IMR-90 (cell line): Measurements from ENCODE around the gene RIMS1. TPM values are rescaled to one million over a fixed set of nuclear protein-coding genes. Genes with fewer than 3 reads are reported as not detected.

Experiments
- ATAC-seq: fragments of 200-7000 bp; cut with Tn5 transposase; 2 replicates; pipeline ENCODE4 v1.9.1; 2020; ENCODE audit warnings: low read depth, mild to moderate bottlenecking, moderate library complexity
- BruUV-seq: library from RNA; stranded (reverse); fragments of 400-500 nt; replicated peaks from 2 replicates; lab custom pipeline; 2021; lab: Mats Ljungman, UMichigan
- CTCF ChIA-PET: fragments of 300-600 bp; formaldehyde crosslinking; extraction: SDS; loops from one replicate; lab custom pipeline; 2021; ENCODE audit warnings: antibody characterized with exemption; lab: Yijun Ruan, JAX
- POLR2A ChIA-PET: fragments of 300-600 bp; sonication (Branson Sonifier 250); formaldehyde crosslinking; loops from one replicate; lab custom pipeline; 2022; ENCODE audit warnings: antibody characterized with exemption; ENCODE audit not compliant: unreplicated experiment; lab: Charles Lee
- DNase-seq: peaks from one replicate; pipeline ENCODE4 v3.0.0; 2013
- H2AFZ ChIP-seq: replicated peaks from 2 replicates; pipeline ENCODE3; 2013; ENCODE audit warnings: low read length, mild to moderate bottlenecking; ENCODE audit not compliant: poor library complexity
- H2AK5ac ChIP-seq: 2 replicates; pipeline ENCODE4 v1.6.1; 2013; ENCODE audit warnings: low read depth, low read length, inconsistent platforms
- H2AK9ac ChIP-seq: replicated peaks from 2 replicates; pipeline ENCODE3; 2013; ENCODE audit warnings: mild to moderate bottlenecking, low read depth, low read length, moderate library complexity; ENCODE audit not compliant: poor library complexity
- H2BK120ac ChIP-seq: 2 replicates; pipeline ENCODE4 v1.6.1; 2013; ENCODE audit warnings: low read depth, low read length, inconsistent platforms
- H2BK15ac ChIP-seq: 3 replicates; pipeline ENCODE4 v1.6.1; 2013; ENCODE audit warnings: low read depth, low read length, inconsistent platforms
- H2BK20ac ChIP-seq: 2 replicates; pipeline ENCODE4 v1.6.1; 2013; ENCODE audit warnings: low read depth, mild to moderate bottlenecking, inconsistent platforms, low read length, moderate library complexity
- H2BK5ac ChIP-seq: 2 replicates; pipeline ENCODE4 v1.6.1; 2013; ENCODE audit warnings: mild to moderate bottlenecking, low read depth, low read length, inconsistent platforms; ENCODE audit not compliant: poor library complexity, severe bottlenecking
- H3K14ac ChIP-seq: replicated peaks from 2 replicates; pipeline ENCODE4 v1.6.1; 2013; ENCODE audit warnings: low read depth, low read length, inconsistent platforms
- H3K18ac ChIP-seq: 2 replicates; pipeline ENCODE4 v1.6.1; 2013; ENCODE audit warnings: low read depth, low read length, control low read depth
- H3K23ac ChIP-seq: 2 replicates; pipeline ENCODE4 v1.6.1; 2013; ENCODE audit warnings: low read depth, low read length, inconsistent platforms
- H3K27ac ChIP-seq: 2 replicates; pipeline ENCODE4 v1.5.1; 2013; ENCODE audit warnings: mild to moderate bottlenecking, control low read depth, low read length; ENCODE audit not compliant: insufficient read depth
- H3K27me3 ChIP-seq: 2 replicates; pipeline ENCODE4 v1.6.1; 2013; ENCODE audit warnings: low read length; ENCODE audit not compliant: control insufficient read depth, insufficient read depth
- H3K36me3 ChIP-seq: 2 replicates; pipeline ENCODE4 v1.6.1; 2013; ENCODE audit warnings: low read length, mixed read lengths; ENCODE audit not compliant: control insufficient read depth, insufficient read depth
- H3K4ac ChIP-seq: 2 replicates; pipeline ENCODE4 v1.6.1; 2013; ENCODE audit warnings: low read depth, low read length, inconsistent platforms
- H3K4me1 ChIP-seq: 2 replicates; pipeline ENCODE4 v1.6.1; 2013; ENCODE audit warnings: low read length, mixed read lengths; ENCODE audit not compliant: control insufficient read depth, insufficient read depth
- H3K4me2 ChIP-seq: 2 replicates; pipeline ENCODE4 v1.6.1; 2013; ENCODE audit warnings: low read depth, mild to moderate bottlenecking, control low read depth, low read length, moderate library complexity
- H3K4me3 ChIP-seq: 2 replicates; pipeline ENCODE4 v1.5.1; 2013; ENCODE audit warnings: low read depth, mild to moderate bottlenecking, control low read depth, low read length, moderate library complexity; ENCODE audit not compliant: insufficient read depth
- H3K56ac ChIP-seq: 2 replicates; pipeline ENCODE4 v1.6.1; 2013; ENCODE audit warnings: low read length, inconsistent platforms; ENCODE audit not compliant: insufficient read depth; ENCODE audit errors: extremely low read depth
- H3K79me1 ChIP-seq, 2 experiments: 2 replicates each; pipeline ENCODE4 v1.6.1; 2013; ENCODE audit warnings: low read length in 2 of 2, inconsistent platforms in 1 of 2, low read depth in 1 of 2
- H3K9ac ChIP-seq: 2 replicates; pipeline ENCODE4 v1.6.1; 2013; ENCODE audit warnings: low read depth, low read length, control low read depth
- H3K9me1 ChIP-seq: 2 replicates; pipeline ENCODE4 v1.6.1; 2013; ENCODE audit warnings: low read length, inconsistent platforms; ENCODE audit not compliant: insufficient read depth
- H3K9me3 ChIP-seq: 2 replicates; pipeline ENCODE4 v1.6.1; 2013; ENCODE audit warnings: low read length; ENCODE audit not compliant: control insufficient read depth, insufficient read depth
- H4K20me1 ChIP-seq: 2 replicates; pipeline ENCODE4 v1.6.1; 2013; ENCODE audit warnings: low read length, inconsistent platforms; ENCODE audit not compliant: insufficient read depth
- H4K5ac ChIP-seq: 2 replicates; pipeline ENCODE4 v1.6.1; 2013; ENCODE audit warnings: mild to moderate bottlenecking, low read depth, low read length, control low read depth
- H4K8ac ChIP-seq, 2 experiments: 2 replicates each; pipeline ENCODE4 v1.6.1; 2013; ENCODE audit warnings: low read depth in 2 of 2, low read length in 2 of 2, control low read depth in 1 of 2, inconsistent platforms in 1 of 2
- H4K91ac ChIP-seq: 2 replicates; pipeline ENCODE4 v1.6.1; 2013; ENCODE audit warnings: low read depth, low read length, inconsistent platforms; ENCODE audit not compliant: insufficient read depth
- BHLHE40 ChIP-seq: fragments of 150-350 bp; IDR thresholded peaks from 2 replicates; pipeline ENCODE4 v1.6.1; 2016; ENCODE audit warnings: mild to moderate bottlenecking, low read depth, low read length
- CEBPB ChIP-seq: IDR thresholded peaks from 2 replicates; pipeline ENCODE4 v1.6.1; 2012; ENCODE audit warnings: low read depth, low read length, improper control_type of control experiment
- CHD1 ChIP-seq: IDR thresholded peaks from 2 replicates; pipeline ENCODE4 v1.6.1; 2012; ENCODE audit warnings: low read depth, low read length, improper control_type of control experiment
- CTCF ChIP-seq: conservative IDR thresholded peaks from 2 replicates; pipeline ENCODE4 v1.5.1; 2012; ENCODE audit warnings: mild to moderate bottlenecking, low read depth, low read length, improper control_type of control experiment
- ELK1 ChIP-seq: fragments of 150-350 bp; IDR thresholded peaks from 2 replicates; pipeline ENCODE4 v1.6.1; 2016; ENCODE audit warnings: low read depth, mild to moderate bottlenecking, low read length, moderate library complexity, borderline replicate concordance
- FOS ChIP-seq: fragments of 150-350 bp; IDR thresholded peaks from 2 replicates; pipeline ENCODE4 v1.6.1; 2016; ENCODE audit warnings: low read depth, low read length
- MAFK ChIP-seq: IDR thresholded peaks from 2 replicates; pipeline ENCODE4 v1.6.1; 2012; ENCODE audit warnings: low read depth, low read length, improper control_type of control experiment
- MAZ ChIP-seq: IDR thresholded peaks from 2 replicates; pipeline ENCODE4 v1.6.1; 2012; ENCODE audit warnings: low read depth, mild to moderate bottlenecking, low read length, improper control_type of control experiment, moderate library complexity, borderline replicate concordance
- MXI1 ChIP-seq: IDR thresholded peaks from 2 replicates; pipeline ENCODE4 v1.6.1; 2012; ENCODE audit warnings: low read depth, mild to moderate bottlenecking, low read length, moderate library complexity, borderline replicate concordance
- NFE2L2 ChIP-seq: fragments of 150-350 bp; IDR thresholded peaks from 2 replicates; pipeline ENCODE4 v1.6.1; 2016; ENCODE audit warnings: low read depth, mild to moderate bottlenecking, low read length
- POLR2A ChIP-seq: IDR thresholded peaks from 2 replicates; pipeline ENCODE4 v1.6.1; 2012; ENCODE audit warnings: mild to moderate bottlenecking, low read depth, low read length
- RAD21 ChIP-seq: IDR thresholded peaks from 2 replicates; pipeline ENCODE4 v1.6.1; 2012; ENCODE audit warnings: low read length, improper control_type of control experiment
- RCOR1 ChIP-seq: IDR thresholded peaks from 2 replicates; pipeline ENCODE4 v1.6.1; 2012; ENCODE audit warnings: mild to moderate bottlenecking, low read length, improper control_type of control experiment; ENCODE audit not compliant: insufficient replicate concordance
- RFX5 ChIP-seq: IDR thresholded peaks from 2 replicates; pipeline ENCODE4 v1.8.0; 2012; ENCODE audit warnings: low read depth, mild to moderate bottlenecking, low read length, moderate library complexity
- SMC3 ChIP-seq: fragments of 150-350 bp; IDR thresholded peaks from 2 replicates; pipeline ENCODE4 v1.6.1; 2016; ENCODE audit warnings: low read depth, mild to moderate bottlenecking, antibody characterized with exemption, low read length, moderate library complexity
- USF2 ChIP-seq: fragments of 150-350 bp; IDR thresholded peaks from 2 replicates; pipeline ENCODE4 v1.6.1; 2017; ENCODE audit warnings: mild to moderate bottlenecking, antibody characterized with exemption, low read length, low read depth
- dilution Hi-C: fragments of 300-500 bp; cut with HindIII; formaldehyde crosslinking; loops from one replicate; pipeline ENCODE4 v1.14.3; 2018; ENCODE audit warnings: low sequenced_read_pairs; ENCODE audit not compliant: unreplicated experiment
- in situ Hi-C: fragments of 300-500 bp; cut with MboI; formaldehyde crosslinking; loops from 3 replicates; pipeline ENCODE4 v1.14.3; 2019; ENCODE audit warnings: low sequenced_read_pairs, inconsistent platforms, mixed read lengths
- intact Hi-C: fragments of 100-400 bp; cut with micrococcal nuclease; formaldehyde crosslinking; loops from 2 replicates; pipeline ENCODE4 v1.10.0; 2022
- polyA plus RNA-seq, 3 experiments: library from polyadenylated mRNA; depleted of rRNA; stranded (reverse); fragments of >200 nt; gene quantifications; 2 replicates each; pipeline ENCODE4 v1.2.3, GENCODE V29; 2012; ENCODE audit warnings: low replicate concordance in 1 of 3
- total RNA-seq: library from RNA; depleted of rRNA; stranded (reverse); fragments of >200 nt; gene quantifications from 2 replicates; pipeline ENCODE4 v1.2.3, GENCODE V29; 2012

RIMS1 gene
- total and polyA plus RNA-seq, 2 of the 4 experiments (the other 2 are of a cell fraction): 0.44 to 3.8 TPM

- POLR2A ChIA-PET: no interaction called here
- Histone ChIP-seq H2AK5ac (no peak overlapping the region), H3K27me3 (no peaks in the 10 kb centered on the region), H4K20me1 (no peaks in the 10 kb centered on the region), H4K8ac (no peak overlapping the region), H3K18ac (no peak overlapping the region), H3K14ac (no peak overlapping the region), H2BK20ac (no peak overlapping the region), H3K9me1 (no peaks in the 10 kb centered on the region), H2BK120ac (no peak overlapping the region), H2BK5ac (no peak overlapping the region), H3K23ac (no peak overlapping the region), H3K4ac (no peak overlapping the region), H2BK15ac (no peak overlapping the region), H3K4me3 (no peak overlapping the region), H3K9me3 (no peaks in the 10 kb centered on the region), H4K5ac (no peak overlapping the region), H4K91ac (no peak overlapping the region), H3K4me2 (no peak overlapping the region), H3K4me1 (no peaks in the 10 kb centered on the region), H3K9ac (no peak overlapping the region), H2AFZ (no peak overlapping the region), H3K36me3 (no peaks in the 10 kb centered on the region), H3K27ac (no peak overlapping the region), H2AK9ac (no peak overlapping the region), H3K79me1 (no peaks in the 10 kb centered on the region), H3K56ac (no peak overlapping the region)
- intact Hi-C loops (no loop called here), in situ Hi-C loops (no loop called here), dilution Hi-C loops (no loop called here)
- BruUV-seq: no TSS peak
- DNase-seq (peak; percentile 8), ATAC-seq (no peak)
- TF ChIP-seq POLR2A (no peak), ELK1 (no peak), MXI1 (no peak), USF2 (no peak), RFX5 (no peak), CEBPB (no peak), CTCF (no peak), MAZ (no peak), FOS (no peak), RCOR1 (no peak), NFE2L2 (no peak), RAD21 (no peak), BHLHE40 (no peak), CHD1 (no peak), SMC3 (no peak), MAFK (no peak)
- CTCF ChIA-PET: no interaction called here
Measured at GRCh38 chr6:72040111-72040510, 153.8 kb downstream of the RIMS1 start.
